H1 (cell line): ENCODE data around the gene PPP1R27. TPM values are rescaled to one million over a fixed set of nuclear protein-coding genes. Genes with fewer than 3 reads are reported as not detected.
A peak's percentile ranks its signal among the peaks of the same experiment; 100 is the strongest.

ENCODE experiments used
- CTCF ChIA-PET: fragments of 300-600 bp; sonication (Branson Sonifier 250); formaldehyde crosslinking; loops from one replicate; lab custom pipeline; 2021; ENCODE audit not compliant: partially characterized antibody; lab: Charles Lee
- POLR2A ChIA-PET: fragments of 300-600 bp; sonication (Branson Sonifier 250); formaldehyde crosslinking; loops from one replicate; lab custom pipeline; 2021; ENCODE audit warnings: inconsistent platforms; ENCODE audit not compliant: partially characterized antibody; lab: Charles Lee
- DNase-seq, 2 experiments: peaks; one replicate each; pipeline versions ENCODE4 v3.0.0 to v3.0.0-alpha.2; 2010 to 2022; ENCODE audit warnings: low spot score in 2 of 2, low read depth in 1 of 2, mixed read lengths in 1 of 2
- FAIRE-seq: peaks from 2 replicates; lab custom pipeline; 2011; peaks lifted over from hg19 to GRCh38; lab: Jason Lieb, UNC
- H2AFZ ChIP-seq: 2 replicates; pipeline ENCODE4 v1.8.1; 2012; ENCODE audit warnings: low read length, inconsistent platforms
- H2AK5ac ChIP-seq: 2 replicates; pipeline ENCODE4 v1.6.1; 2013; ENCODE audit warnings: low read depth, low read length
- H2BK120ac ChIP-seq: replicated peaks from 2 replicates; pipeline ENCODE3; 2013; ENCODE audit warnings: low read depth, low read length, inconsistent platforms
- H2BK12ac ChIP-seq: 2 replicates; pipeline ENCODE4 v1.6.1; 2013; ENCODE audit warnings: low read depth, low read length
- H2BK15ac ChIP-seq: 2 replicates; pipeline ENCODE4 v1.6.1; 2013; ENCODE audit warnings: low read length
- H2BK20ac ChIP-seq: 2 replicates; pipeline ENCODE4 v1.6.1; 2013; ENCODE audit warnings: low read length
- H2BK5ac ChIP-seq: 2 replicates; pipeline ENCODE4 v1.6.1; 2013; ENCODE audit warnings: low read depth, low read length
- H3K14ac ChIP-seq: 2 replicates; pipeline ENCODE4 v1.6.1; 2013; ENCODE audit warnings: inconsistent platforms; ENCODE audit not compliant: insufficient read length
- H3K18ac ChIP-seq: 2 replicates; pipeline ENCODE4 v1.6.1; 2013; ENCODE audit warnings: low read length; ENCODE audit errors: extremely low read depth
- H3K23ac ChIP-seq: 2 replicates; pipeline ENCODE4 v1.6.1; 2013; ENCODE audit warnings: inconsistent platforms; ENCODE audit not compliant: insufficient read length
- H3K23me2 ChIP-seq: 2 replicates; pipeline ENCODE4 v1.6.1; 2013; ENCODE audit warnings: low read depth, low read length
- H3K27ac ChIP-seq: 2 replicates; pipeline ENCODE4 v1.6.1; 2011; ENCODE audit warnings: low read depth, low read length, inconsistent platforms
- H3K27me3 ChIP-seq, 4 experiments: replicated peaks in 1 of 4; 1 replicate in 1 of 4; 2 replicates in 3 of 4; pipeline versions ENCODE4 v1.6.1 to v1.8.1; 2011 to 2013; ENCODE audit warnings: low read length in 3 of 4, mild to moderate bottlenecking in 3 of 4, inconsistent platforms in 2 of 4, mixed read lengths in 2 of 4, moderate library complexity in 1 of 4; ENCODE audit not compliant: control insufficient read depth in 3 of 4, insufficient read depth in 3 of 4; ENCODE audit errors: extremely low read depth in 1 of 4
- H3K36me3 ChIP-seq, 4 experiments: 2 replicates each; pipeline versions ENCODE4 v1.6.1 to v1.8.1; 2011 to 2013; ENCODE audit warnings: mild to moderate bottlenecking in 4 of 4, low read length in 3 of 4, moderate library complexity in 2 of 4, control low read depth in 1 of 4, inconsistent platforms in 1 of 4; ENCODE audit not compliant: insufficient read depth in 4 of 4, control insufficient read depth in 2 of 4
- H3K4ac ChIP-seq: replicated peaks from 2 replicates; pipeline ENCODE3; 2013; ENCODE audit warnings: low read length, low read depth, mixed read lengths, inconsistent platforms; ENCODE audit not compliant: insufficient read length
- H3K4me1 ChIP-seq, 4 experiments: replicated peaks in 1 of 4; 1 replicate in 1 of 4; 2 replicates in 3 of 4; pipeline versions ENCODE4 v1.6.1 to v1.8.1; 2011 to 2013; ENCODE audit warnings: low read length in 3 of 4, inconsistent platforms in 2 of 4, mixed read lengths in 1 of 4; ENCODE audit not compliant: insufficient read depth in 4 of 4, control insufficient read depth in 3 of 4
- H3K4me2 ChIP-seq, 2 experiments: 2 replicates each; pipeline versions ENCODE4 v1.6.1 to v1.8.1; 2011 to 2013; ENCODE audit warnings: low read depth in 2 of 2, low read length in 2 of 2, control low read depth in 1 of 2, inconsistent platforms in 1 of 2, mild to moderate bottlenecking in 1 of 2; ENCODE audit not compliant: insufficient read depth in 1 of 2
- H3K4me3 ChIP-seq, 4 experiments: fragments of 200-600, 300-600 bp in 1 of 4; sonication (generic), shearing (Covaris generic), sonication (Bioruptor Twin) in 1 of 4; 2 replicates each; pipeline versions ENCODE4 v1.5.1 to v1.8.1; 2011 to 2016; ENCODE audit warnings: low read length in 4 of 4, low read depth in 3 of 4, control low read depth in 2 of 4, inconsistent platforms in 2 of 4, mild to moderate bottlenecking in 2 of 4, mixed read lengths in 1 of 4, moderate library complexity in 1 of 4; ENCODE audit not compliant: insufficient read depth in 2 of 4; ENCODE audit errors: extremely low read depth in 1 of 4
- H3K56ac ChIP-seq: replicated peaks from 2 replicates; pipeline ENCODE3; 2013; ENCODE audit warnings: low read depth, mild to moderate bottlenecking, mixed read lengths, low read length, inconsistent platforms; ENCODE audit not compliant: insufficient read length
- H3K79me1 ChIP-seq: 2 replicates; pipeline ENCODE4 v1.6.1; 2013; ENCODE audit warnings: low read depth, low read length, control low read depth
- H3K79me2 ChIP-seq, 2 experiments: 2 replicates each; pipeline versions ENCODE4 v1.6.1 to v1.8.1; 2012 to 2013; ENCODE audit warnings: low read length in 2 of 2, mild to moderate bottlenecking in 2 of 2, inconsistent platforms in 1 of 2; ENCODE audit not compliant: insufficient read depth in 2 of 2, control insufficient read depth in 1 of 2
- H3K9ac ChIP-seq, 4 experiments: replicated peaks in 1 of 4; 1 replicate in 1 of 4; 2 replicates in 3 of 4; pipeline versions ENCODE4 v1.6.1 to v1.8.1; 2011 to 2013; ENCODE audit warnings: low read depth in 3 of 4, low read length in 3 of 4, control low read depth in 2 of 4, mild to moderate bottlenecking in 2 of 4, moderate library complexity in 2 of 4, inconsistent platforms in 1 of 4; ENCODE audit errors: extremely low read depth in 1 of 4
- H3K9me3 ChIP-seq, 2 experiments: 2 replicates each; pipeline versions ENCODE4 v1.6.1 to v1.8.1; 2012 to 2013; ENCODE audit warnings: mild to moderate bottlenecking in 2 of 2, moderate library complexity in 2 of 2, control low read depth in 1 of 2, inconsistent platforms in 1 of 2, low read depth in 1 of 2, low read length in 1 of 2, mixed read lengths in 1 of 2; ENCODE audit not compliant: insufficient read depth in 2 of 2
- H4K20me1 ChIP-seq, 2 experiments: replicated peaks in 1 of 2; 2 replicates each; pipeline versions ENCODE3 to v1.8.1; 2011 to 2013; ENCODE audit warnings: inconsistent platforms in 2 of 2, low read length in 2 of 2, mild to moderate bottlenecking in 1 of 2; ENCODE audit not compliant: insufficient read depth in 2 of 2, control insufficient read depth in 1 of 2
- H4K5ac ChIP-seq: 2 replicates; pipeline ENCODE4 v1.6.1; 2013; ENCODE audit warnings: low read length, low read depth, mixed read lengths, inconsistent platforms; ENCODE audit not compliant: insufficient read length
- H4K8ac ChIP-seq: 2 replicates; pipeline ENCODE4 v1.8.0; 2013; ENCODE audit warnings: mild to moderate bottlenecking, moderate library complexity, low read length, inconsistent platforms; ENCODE audit not compliant: insufficient read depth; ENCODE audit errors: extremely low read depth
- H4K91ac ChIP-seq: replicated peaks from 2 replicates; pipeline ENCODE3; 2013; ENCODE audit warnings: low read length, mixed read lengths, inconsistent platforms; ENCODE audit not compliant: insufficient read length
- KDM1A ChIP-seq: fragments of 200-600, 300-600 bp; sonication (generic); IDR thresholded peaks from 2 replicates; pipeline ENCODE4 v1.7.1; 2016; ENCODE audit warnings: mild to moderate bottlenecking, low read length, borderline replicate concordance
- SAP30 ChIP-seq: fragments of 300-600 bp; sonication (generic); IDR thresholded peaks from 2 replicates; pipeline ENCODE4 v1.7.1; 2012; ENCODE audit warnings: low read length, moderate library complexity, mild to moderate bottlenecking, inconsistent platforms; ENCODE audit not compliant: insufficient read depth, insufficient replicate concordance
- TEAD4 ChIP-seq: IDR thresholded peaks from 2 replicates; pipeline ENCODE4 v1.6.1; 2012; ENCODE audit warnings: low read depth, low read length, inconsistent platforms, mixed read lengths
- WGBS, 2 experiments: shearing (Covaris generic) in 1 of 2; methylation state at CpG; one replicate each; pipeline versions ENCODE4 v1.1.6 to v1.1.7; 2013 to 2015; ENCODE audit warnings: low lambda C conversion rate in 2 of 2, mixed read lengths in 2 of 2, inconsistent platforms in 1 of 2, low coverage in 1 of 2, missing lambda C conversion rate in 1 of 2; ENCODE audit not compliant: insufficient replicate concordance in 2 of 2, insufficient coverage in 1 of 2, insufficient read length in 1 of 2; ENCODE audit errors: extremely low coverage in 1 of 2, missing lambda C conversion rate in 1 of 2; 5-methylcytosine and 5-hydroxymethylcytosine counted together
- polyA plus RNA-seq, 7 experiments: library from polyadenylated mRNA; depleted of rRNA in 3 of 7; stranded (reverse) in 5 of 7; unstranded in 2 of 7; fragments of >200 nt in 5 of 7; fragments of 200-250 nt in 2 of 7; gene quantifications; 1 replicate in 5 of 7; 2 replicates in 1 of 7; 4 replicates in 1 of 7; pipeline versions ENCODE4 v1.2.1 to v1.2.3, GENCODE V29; 2011 to 2013; ENCODE audit warnings: missing spikeins in 2 of 7, mixed read lengths in 2 of 7
- total RNA-seq: library from RNA; stranded (reverse); fragmentation: NEBNext Ultra II Directional; extraction: Animal tissue kit (Norgen Biotek cat#: 25700); gene quantifications from 2 replicates; pipeline ENCODE4 v1.2.1, GENCODE V29; 2021

Gene PPP1R27
- total and polyA plus RNA-seq, 2 of the 8 experiments (the other 6 are each of a cell fraction or from before 2014, with no cell fraction given): 0.27 TPM; not detected in 1

DNA sequence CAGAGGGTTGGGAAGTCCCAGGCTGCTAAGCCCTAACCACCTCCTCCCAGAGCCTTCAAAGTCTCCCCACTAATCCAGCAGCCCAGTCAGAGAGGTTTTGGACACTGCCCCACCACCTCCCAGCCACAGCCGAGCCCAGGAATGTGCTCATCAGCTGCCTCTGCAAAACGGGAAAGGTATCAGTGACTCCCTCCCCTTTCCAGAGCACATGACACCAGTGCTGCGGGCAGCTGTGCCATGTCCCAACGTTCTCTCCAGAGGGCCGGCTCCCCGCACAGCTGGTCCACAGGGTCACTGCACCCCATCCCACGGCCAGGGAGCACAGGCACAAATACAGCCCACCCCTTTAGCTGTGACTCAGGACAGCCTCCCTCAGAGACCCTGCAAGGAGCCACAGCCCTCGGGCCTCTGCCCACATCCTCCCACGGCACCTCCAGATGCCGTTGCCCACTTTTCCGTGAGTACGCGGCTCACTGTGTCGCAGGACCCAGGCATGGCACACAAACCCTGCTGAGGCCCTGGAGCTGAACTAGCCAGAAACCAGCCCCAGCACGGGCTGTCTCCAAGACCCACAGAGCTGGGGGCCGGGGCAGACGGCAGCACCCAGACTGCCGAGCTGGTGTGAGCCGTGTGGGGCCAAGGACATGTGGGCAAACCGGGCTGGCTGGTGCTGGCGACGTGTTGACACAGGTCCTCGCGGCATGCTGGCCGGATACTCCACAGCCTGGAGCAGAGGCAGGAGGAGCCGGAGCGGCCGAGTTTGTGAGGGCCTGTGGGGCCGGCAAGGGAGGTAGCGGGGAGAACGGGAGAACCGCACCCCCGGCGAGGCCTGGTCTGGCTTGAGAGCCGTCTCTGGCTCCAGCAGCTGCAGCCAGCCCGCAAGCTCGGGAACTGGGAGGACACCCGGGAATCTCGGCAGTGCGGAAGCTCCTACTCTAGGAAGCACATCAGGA is 6.3 kb upstream of the PPP1R27 start:
- H3K23me2 ChIP-seq: no peaks in the 10 kb centered on the region
- peak overlapping the region; percentile 19; the same call in 1 of the 2 replicates for H4K8ac ChIP-seq
- H3K27me3 ChIP-seq: no peaks in the 10 kb centered on the region; a peak in 2 of 7 replicates
- H3K23ac ChIP-seq: no peak overlapping the region
- H2AFZ ChIP-seq: no peak overlapping the region
- CTCF ChIA-PET: interaction anchor here (0.6 to 1.6 kb wide), 6 partner anchors 12 to 175 kb away, joined by 3 to 6 read pairs (median 3); no protein-coding TSS in a partner anchor
- no peak overlapping the region for H3K56ac ChIP-seq
- no peak overlapping the region for H3K14ac ChIP-seq
- H3K4me3 ChIP-seq: no peak overlapping the region
- no peak overlapping the region for H3K9ac ChIP-seq
- POLR2A ChIA-PET: interaction anchor here (0.6 to 5.7 kb wide), 13 partner anchors 7 to 182 kb away, joined by 3 to 37 read pairs (median 4); partner anchors contain the start of genes CENPX, MCRIP1, MRPL12 and P4HB
- H4K5ac ChIP-seq: no peak overlapping the region
- FAIRE-seq (no peak), DNase-seq (no peak)
- H2BK5ac ChIP-seq: no peak overlapping the region
- H2BK12ac ChIP-seq: no peak overlapping the region
- 90% methylated on average over 39 of the region's 40 CpGs; no CpG with 5 or more reads in 1 of the 2 experiments for WGBS, 2 experiments
- H2BK120ac ChIP-seq: no peak overlapping the region
- no peak overlapping the region for H4K91ac ChIP-seq
- H3K27ac ChIP-seq: 0 out of 2 replicates have a peak overlapping the region, but pooled peaks have one; percentile 2
- TF ChIP-seq SAP30: no peak
- no peak for TF ChIP-seq KDM1A
- peak; percentile 48 for TF ChIP-seq TEAD4
- H3K36me3 ChIP-seq: peaks cover 12 to 30% (median 25%) of the 10 kb centered on the region in 4 experiments
- no peak overlapping the region for H3K4me2 ChIP-seq
- H2BK20ac ChIP-seq: no peak overlapping the region
- H2BK15ac ChIP-seq: no peak overlapping the region
- H3K9me3 ChIP-seq: no peaks in the 10 kb centered on the region
- no peaks in the 10 kb centered on the region for H3K79me2 ChIP-seq
- H3K18ac ChIP-seq: no peak overlapping the region
- no peak overlapping the region for H2AK5ac ChIP-seq
- H4K20me1 ChIP-seq: peaks cover 2 to 8% of the 10 kb centered on the region in 2 experiments
- H3K4ac ChIP-seq: no peak overlapping the region
- H3K4me1 ChIP-seq: peaks cover 0 to 3% (median 0%) of the 10 kb centered on the region in 4 experiments; a peak in 2 of 7 replicates
- H3K79me1 ChIP-seq: no peaks in the 10 kb centered on the region
